Measurements from ENCODE around the gene MPL. TPM values are rescaled to one million over a fixed set of nuclear protein-coding genes. Genes with fewer than 3 reads are reported as not detected.

MPL gene
- total RNA-seq, 1 donor from 2014 or later, result not detected

- Mint-ChIP-seq H3K4me3 (no peak overlapping the region), H3K9me3 (no peaks in the 10 kb centered on the region), H3K27me3 (ENCODE audit: low read depth) (no peaks in the 10 kb centered on the region), H3K36me3 (ENCODE audit: low read depth) (no peaks in the 10 kb centered on the region), H3K4me1 (peaks cover 6% of the 10 kb centered on the region), H3K27ac (ENCODE audit: unreplicated experiment) (no peak overlapping the region)
- TF ChIP-seq CTCF (conservative IDR thresholded peaks at IDR 0.05), result no peak
- DNase-seq (ENCODE audit: low read depth, low spot score), result no peak
Observed at GRCh38 chr1:43340559-43340958, 2.9 kb downstream of the MPL start.

- H3K36me3 Mint-ChIP-seq (ENCODE audit: low read depth), result no peaks in the 10 kb centered on the region
- H3K9me3 Mint-ChIP-seq, result no peaks in the 10 kb centered on the region
- TF ChIP-seq CTCF (conservative IDR thresholded peaks at IDR 0.05), result no peak
- H3K4me3 Mint-ChIP-seq, result no peak overlapping the region
- no peak for DNase-seq (ENCODE audit: low read depth, low spot score)
- no peak overlapping the region for H3K27ac Mint-ChIP-seq (ENCODE audit: unreplicated experiment)
- H3K27me3 Mint-ChIP-seq (ENCODE audit: low read depth), result peaks cover 24% of the 10 kb centered on the region
- peaks cover 14% of the 10 kb centered on the region for H3K4me1 Mint-ChIP-seq
Observed at GRCh38 chr1:43344267-43344850, 6.7 kb downstream of the MPL start.

- Mint-ChIP-seq H3K27ac (ENCODE audit: unreplicated experiment) (no peak overlapping the region), H3K9me3 (no peaks in the 10 kb centered on the region), H3K4me1 (peaks cover 22% of the 10 kb centered on the region), H3K36me3 (ENCODE audit: low read depth) (no peaks in the 10 kb centered on the region), H3K4me3 (no peak overlapping the region), H3K27me3 (ENCODE audit: low read depth) (peaks cover 25% of the 10 kb centered on the region)
- DNase-seq (ENCODE audit: low read depth, low spot score), result no peak
- TF ChIP-seq CTCF (conservative IDR thresholded peaks at IDR 0.05), result no peak
Observed at GRCh38 chr1:43345120-43345519, 7.5 kb downstream of the MPL start.

- Mint-ChIP-seq H3K27me3 (ENCODE audit: low read depth) (peaks cover 25% of the 10 kb centered on the region), H3K4me3 (no peak overlapping the region), H3K9me3 (no peaks in the 10 kb centered on the region), H3K27ac (ENCODE audit: unreplicated experiment) (no peak overlapping the region), H3K4me1 (peaks cover 16% of the 10 kb centered on the region), H3K36me3 (ENCODE audit: low read depth) (no peaks in the 10 kb centered on the region)
- TF ChIP-seq CTCF (conservative IDR thresholded peaks at IDR 0.05), result no peak
- no peak for DNase-seq (ENCODE audit: low read depth, low spot score)
Observed at GRCh38 chr1:43346636-43347035, 9.0 kb downstream of the MPL start.

GRCh38 chr1:43348343-43348808, 10.8 kb downstream of the MPL start:
- no peaks in the 10 kb centered on the region for H3K36me3 Mint-ChIP-seq (ENCODE audit: low read depth)
- H3K4me1 Mint-ChIP-seq, result peaks cover 16% of the 10 kb centered on the region
- H3K27me3 Mint-ChIP-seq (ENCODE audit: low read depth), result peaks cover 25% of the 10 kb centered on the region
- no peak overlapping the region for H3K27ac Mint-ChIP-seq (ENCODE audit: unreplicated experiment)
- H3K4me3 Mint-ChIP-seq, result peak overlapping the region; percentile 65
- no peak for DNase-seq (ENCODE audit: low read depth, low spot score)
- TF ChIP-seq CTCF (conservative IDR thresholded peaks at IDR 0.05), result no peak
- no peaks in the 10 kb centered on the region for H3K9me3 Mint-ChIP-seq
